Measurements from ENCODE around the gene PLBD1.

GRCh38 chr12:14577344-14577743 lies 9.7 kb upstream of the PLBD1 start:
- no peak for TF ChIP-seq CTCF (conservative IDR thresholded peaks at IDR 0.05; ENCODE audit: low read depth, low read length)
- TF ChIP-seq EZH2 (IDR thresholded peaks at IDR 0.05; ENCODE audit: borderline replicate concordance, low read depth, low read length, poor library complexity, severe bottlenecking) = no peak

All from A673 (cell line).